Measurements from ENCODE around the gene ZNF536. TPM values are rescaled to one million over a fixed set of nuclear protein-coding genes. Genes with fewer than 3 reads are reported as not detected.
"Not testable (repeated sequence)": the region's sequence is repeated elsewhere in the genome, so short reads cannot be mapped to it uniquely, and the experiment has no call there.

Gene ZNF536
- total and polyA plus RNA-seq, 8 donors = 0.44 to 13.4 (median 1.1) TPM; not detected in 1

DNA sequence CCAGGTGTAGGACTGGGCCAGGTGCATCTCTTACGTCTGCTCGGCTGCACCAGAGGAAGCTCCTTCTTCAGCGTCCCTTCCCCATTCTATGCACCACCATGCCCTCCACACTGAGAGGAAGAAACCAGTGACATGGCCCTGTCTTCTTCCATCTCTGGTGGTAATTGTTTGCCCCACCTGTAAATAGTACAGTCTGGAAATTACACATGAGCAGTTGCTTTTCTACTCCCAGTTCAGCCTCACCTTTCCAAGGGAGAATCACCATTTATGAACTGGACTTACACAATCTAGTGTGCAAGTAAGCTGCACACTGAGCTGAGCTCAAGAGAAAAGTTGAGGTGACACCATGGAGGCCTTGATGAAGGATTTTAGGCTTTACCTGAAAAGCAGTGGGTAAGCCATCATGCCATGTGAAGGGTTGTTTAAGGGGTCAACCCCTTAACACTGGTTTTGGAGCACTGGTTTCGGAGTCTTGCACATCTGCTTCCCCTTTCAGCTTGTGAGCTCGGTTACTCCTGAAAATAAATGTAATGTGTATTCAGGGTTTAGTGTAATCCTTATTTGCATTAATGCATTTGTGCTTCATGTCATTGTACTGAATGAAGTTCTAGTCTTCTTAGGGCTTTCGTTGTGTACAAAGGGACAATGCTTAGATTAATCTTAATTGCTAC lies 22.4 kb downstream of the ZNF536 start:
- Histone ChIP-seq H3K4me1 (no peaks in the 10 kb centered on the region), H3K27me3 (peaks cover 0 to 18% (median 0%) of the 10 kb centered on the region in 3 donors), H3K36me3 (no peaks in the 10 kb centered on the region), H3K9me3 (no peaks in the 10 kb centered on the region), H3K27ac (no peak overlapping the region), H3K4me3 (no peak overlapping the region)
- WGBS, 5 donors = 77 to 89% (median 86%) methylated on average over 6 of the region's 6 CpGs
- no peak for DNase-seq
- TF ChIP-seq POLR2AphosphoS5 (IDR thresholded peaks at IDR 0.05) = no peak
- TF ChIP-seq, protein P1, sequence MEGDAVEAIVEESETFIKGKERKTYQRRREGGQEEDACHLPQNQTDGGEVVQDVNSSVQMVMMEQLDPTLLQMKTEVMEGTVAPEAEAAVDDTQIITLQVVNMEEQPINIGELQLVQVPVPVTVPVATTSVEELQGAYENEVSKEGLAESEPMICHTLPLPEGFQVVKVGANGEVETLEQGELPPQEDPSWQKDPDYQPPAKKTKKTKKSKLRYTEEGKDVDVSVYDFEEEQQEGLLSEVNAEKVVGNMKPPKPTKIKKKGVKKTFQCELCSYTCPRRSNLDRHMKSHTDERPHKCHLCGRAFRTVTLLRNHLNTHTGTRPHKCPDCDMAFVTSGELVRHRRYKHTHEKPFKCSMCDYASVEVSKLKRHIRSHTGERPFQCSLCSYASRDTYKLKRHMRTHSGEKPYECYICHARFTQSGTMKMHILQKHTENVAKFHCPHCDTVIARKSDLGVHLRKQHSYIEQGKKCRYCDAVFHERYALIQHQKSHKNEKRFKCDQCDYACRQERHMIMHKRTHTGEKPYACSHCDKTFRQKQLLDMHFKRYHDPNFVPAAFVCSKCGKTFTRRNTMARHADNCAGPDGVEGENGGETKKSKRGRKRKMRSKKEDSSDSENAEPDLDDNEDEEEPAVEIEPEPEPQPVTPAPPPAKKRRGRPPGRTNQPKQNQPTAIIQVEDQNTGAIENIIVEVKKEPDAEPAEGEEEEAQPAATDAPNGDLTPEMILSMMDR (IDR thresholded peaks at IDR 0.05) = no peak
- TF ChIP-seq EP300 (IDR thresholded peaks at IDR 0.05) = no peak
- TF ChIP-seq POLR2A (IDR thresholded peaks at IDR 0.05) = no peak
- intact Hi-C loops (cut with DNase I; ENCODE audit: low total_unique reads) = no loop called here

DNA sequence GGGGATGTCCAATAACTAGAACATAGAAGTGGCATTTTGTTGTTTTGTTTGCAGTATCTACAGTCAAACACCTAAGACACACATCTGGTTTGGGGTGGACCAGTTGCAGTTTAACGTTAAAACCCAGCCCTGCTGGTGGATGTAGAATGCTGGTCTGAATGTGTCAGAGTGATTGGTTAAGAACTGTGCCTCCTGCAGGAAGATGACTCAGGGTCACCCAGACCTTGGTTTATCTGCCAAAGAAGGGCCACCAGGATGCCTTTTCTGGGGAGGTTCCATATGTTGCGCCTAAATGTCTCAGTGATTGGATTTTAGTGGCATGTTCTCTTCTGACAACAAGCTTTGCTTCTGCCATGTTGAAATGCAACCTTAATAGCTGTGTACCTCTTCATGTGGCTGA lies 23.1 kb downstream of the ZNF536 start:
- TF ChIP-seq POLR2A (IDR thresholded peaks at IDR 0.05) (no peak), POLR2AphosphoS5 (IDR thresholded peaks at IDR 0.05) (no peak), EP300 (IDR thresholded peaks at IDR 0.05) (no peak)
- TF ChIP-seq, protein P1 (IDR thresholded peaks at IDR 0.05) = no peak
- peaks cover 0 to 17% (median 0%) of the 10 kb centered on the region in 3 donors for H3K27me3 ChIP-seq
- no peaks in the 10 kb centered on the region for H3K4me1 ChIP-seq
- no peaks in the 10 kb centered on the region for H3K9me3 ChIP-seq
- H3K4me3 ChIP-seq = no peak overlapping the region
- intact Hi-C loops (cut with DNase I; ENCODE audit: low total_unique reads) = no loop called here
- 71 to 83% (median 78%) methylated on average over 2 of the region's 2 CpGs for WGBS, 5 donors
- DNase-seq = no peak
- H3K27ac ChIP-seq = no peak overlapping the region
- H3K36me3 ChIP-seq = no peaks in the 10 kb centered on the region

DNA sequence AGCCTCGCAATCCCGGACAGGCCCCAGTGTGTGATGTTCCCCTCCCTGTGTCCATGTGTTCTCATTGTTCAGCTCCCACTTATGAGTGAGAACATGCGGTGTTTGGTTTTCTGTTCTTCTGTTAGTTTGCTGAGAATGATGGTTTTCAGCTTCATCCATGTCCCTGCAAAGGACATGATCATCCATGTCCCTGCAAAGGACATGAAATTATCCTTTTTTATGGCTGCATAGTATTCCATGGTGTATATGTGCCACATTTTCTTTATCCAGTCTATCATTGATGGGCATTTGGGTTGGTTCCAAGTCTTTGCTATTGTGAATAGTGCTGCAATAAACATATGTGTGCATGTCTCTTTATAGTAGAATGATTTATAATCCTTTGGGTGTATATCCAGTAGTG lies 26.4 kb downstream of the ZNF536 start:
- intact Hi-C loops (cut with DNase I; ENCODE audit: low total_unique reads); H3K4me3 ChIP-seq; H3K27me3 ChIP-seq; H3K36me3 ChIP-seq; DNase-seq; H3K27ac ChIP-seq; H3K9me3 ChIP-seq; H3K4me1 ChIP-seq: not testable (repeated sequence)
- WGBS, 5 donors = 87 to 97% (median 95%) methylated on average over 3 of the region's 3 CpGs

DNA sequence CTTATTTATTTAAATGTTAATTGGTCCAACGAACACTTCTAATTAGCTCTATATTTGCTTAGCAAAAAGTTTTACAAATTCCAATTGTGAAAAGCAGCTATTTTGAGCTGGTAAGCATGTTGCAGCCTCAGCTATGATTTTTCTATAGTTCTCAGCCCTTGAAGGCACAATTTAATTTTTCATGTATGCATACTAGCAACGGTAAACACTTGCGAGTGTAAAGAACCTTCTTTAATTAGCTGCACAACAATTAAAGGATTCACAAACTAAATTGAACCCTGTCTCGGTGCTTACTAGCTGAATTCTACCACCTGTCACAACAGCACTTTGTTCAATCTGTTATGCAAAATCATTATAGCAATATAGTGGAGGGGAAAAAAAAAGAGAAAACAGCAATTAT lies 29.8 kb downstream of the ZNF536 start:
- H3K36me3 ChIP-seq = no peaks in the 10 kb centered on the region
- H3K27me3 ChIP-seq = no peaks in the 10 kb centered on the region
- WGBS, 5 donors = 83 to 88% (median 86%) methylated on average over 4 of the region's 4 CpGs
- peaks cover 0 to 3% (median 0%) of the 10 kb centered on the region in 4 donors for H3K9me3 ChIP-seq
- H3K4me1 ChIP-seq = no peaks in the 10 kb centered on the region
- DNase-seq = no peak
- no peak overlapping the region for H3K27ac ChIP-seq
- intact Hi-C loops (cut with DNase I; ENCODE audit: low total_unique reads) = no loop called here
- TF ChIP-seq EP300 (IDR thresholded peaks at IDR 0.05) = no peak
- no peak for TF ChIP-seq POLR2A (IDR thresholded peaks at IDR 0.05)
- TF ChIP-seq, protein P1 (IDR thresholded peaks at IDR 0.05) = no peak
- TF ChIP-seq POLR2AphosphoS5 (IDR thresholded peaks at IDR 0.05) = no peak
- no peak overlapping the region for H3K4me3 ChIP-seq
